ENCODE data around the gene CASP1.
"Not testable (repeated sequence)": the region's sequence is repeated elsewhere in the genome, so short reads cannot be mapped to it uniquely, and the experiment has no call there.

CASP1 gene

GRCh38 chr11:105045676-105046296 lies 10.8 kb upstream of the CASP1 start:
- no peak for DNase-seq

DNA sequence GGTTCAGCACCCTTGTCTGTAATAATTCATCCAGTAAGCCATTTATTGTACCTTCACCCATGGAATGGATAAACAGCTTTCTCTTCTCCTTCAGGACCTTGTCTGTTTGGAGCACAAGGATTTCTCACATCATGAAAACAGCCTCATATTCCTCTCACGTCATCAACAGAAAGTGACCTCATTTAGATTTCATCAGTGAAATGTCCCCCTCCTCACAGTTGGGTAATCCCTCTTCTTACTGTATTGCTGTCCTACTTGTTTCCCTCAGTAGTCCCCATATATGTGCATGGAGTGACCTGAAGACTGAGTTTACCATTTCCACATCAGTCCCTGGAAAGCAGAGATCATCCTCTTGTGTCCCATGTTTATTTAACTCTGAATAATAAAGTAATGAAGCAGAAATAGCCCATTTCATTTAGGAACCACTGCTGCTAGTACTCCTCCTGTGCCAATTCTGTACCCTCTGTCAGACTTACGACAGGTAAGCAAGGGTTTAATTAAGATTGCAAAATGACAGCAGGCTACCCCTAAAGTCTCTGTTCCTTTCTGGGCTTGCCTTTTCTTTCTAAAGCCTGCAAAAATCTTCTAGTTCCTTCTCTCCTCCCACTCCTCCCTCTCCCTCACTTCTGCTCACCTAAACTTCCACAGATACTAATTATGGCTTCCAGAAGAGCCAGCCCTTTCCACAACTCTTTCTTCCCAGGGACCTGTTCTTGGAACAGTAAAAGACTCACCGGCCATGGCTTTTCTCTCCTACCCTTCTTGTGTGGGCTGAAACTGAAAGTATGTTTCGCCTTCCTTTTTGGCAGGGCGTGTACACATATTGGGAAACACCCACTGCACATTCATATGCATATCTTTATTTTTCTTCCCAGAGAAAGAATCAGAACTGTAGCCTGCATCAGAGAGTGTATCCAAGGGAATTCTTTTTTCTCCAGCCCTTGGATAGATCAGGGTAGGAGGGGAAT lies 9.9 kb upstream of the CASP1 start, which contains the start of gene CARD16:
Gene CARD16, minus strand, starts transcription at position 779 of the 968 bp plus-strand sequence. Its CDS starts 38 bp downstream, at position 741.
- not testable (repeated sequence) for DNase-seq

DNA sequence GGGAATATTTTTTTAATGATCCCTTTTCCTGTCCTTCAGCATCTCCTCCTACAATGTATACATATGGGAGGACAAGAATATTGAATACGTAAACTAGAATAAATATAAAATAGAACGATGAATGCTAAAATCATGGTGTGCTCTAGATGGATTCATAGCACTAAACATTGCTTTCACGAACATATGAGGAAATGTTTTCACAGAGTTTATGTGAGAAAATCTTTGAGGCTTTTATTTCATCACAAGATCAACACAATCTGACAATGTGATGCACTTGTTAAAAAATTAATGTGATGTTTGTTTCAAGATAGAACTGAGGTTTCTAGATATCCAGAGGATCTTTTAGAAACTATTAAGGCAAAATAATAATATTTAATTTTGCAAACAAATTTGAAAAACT lies 7.2 kb upstream of the CASP1 start:
- no peak for DNase-seq

DNA sequence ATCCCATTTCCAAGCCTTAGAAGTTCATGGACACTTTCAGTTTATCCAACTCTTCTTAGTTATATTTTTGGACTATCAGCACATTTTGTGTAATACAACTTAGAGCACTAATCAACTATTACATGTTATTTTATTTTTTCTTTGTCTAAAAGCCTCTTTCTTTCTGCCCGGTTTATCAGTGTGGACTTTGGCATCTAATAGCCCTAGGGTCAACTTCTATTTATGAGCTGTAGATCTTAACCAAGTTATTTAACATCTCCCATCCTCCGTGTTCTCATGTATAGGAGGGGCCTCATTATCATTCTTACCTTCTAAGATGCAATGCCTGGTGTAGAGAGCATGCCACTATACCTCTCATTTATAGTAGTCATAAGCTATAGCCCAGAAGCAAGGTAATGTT lies 5.8 kb upstream of the CASP1 start:
- DNase-seq: no peak

DNA sequence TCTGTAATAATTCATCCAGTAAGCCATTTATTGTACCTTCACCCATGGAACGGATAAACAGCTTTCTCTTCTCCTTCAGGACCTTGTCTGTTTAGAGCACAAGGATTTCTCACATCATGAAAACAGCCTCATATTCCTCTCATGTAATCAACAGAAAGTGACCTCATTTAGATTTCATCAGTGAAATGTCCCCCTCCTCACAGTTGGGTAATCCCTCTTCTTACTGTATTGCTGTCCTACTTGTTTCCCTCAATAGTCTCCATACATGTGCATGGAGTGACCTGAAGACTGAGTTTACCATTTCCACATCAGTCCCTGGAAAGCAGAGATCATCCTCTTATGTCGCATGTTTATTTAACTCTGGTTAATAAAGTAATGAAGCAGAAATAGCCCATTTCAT lies 556 bp downstream of the CASP1 start:
- DNase-seq: not testable (repeated sequence)

DNA sequence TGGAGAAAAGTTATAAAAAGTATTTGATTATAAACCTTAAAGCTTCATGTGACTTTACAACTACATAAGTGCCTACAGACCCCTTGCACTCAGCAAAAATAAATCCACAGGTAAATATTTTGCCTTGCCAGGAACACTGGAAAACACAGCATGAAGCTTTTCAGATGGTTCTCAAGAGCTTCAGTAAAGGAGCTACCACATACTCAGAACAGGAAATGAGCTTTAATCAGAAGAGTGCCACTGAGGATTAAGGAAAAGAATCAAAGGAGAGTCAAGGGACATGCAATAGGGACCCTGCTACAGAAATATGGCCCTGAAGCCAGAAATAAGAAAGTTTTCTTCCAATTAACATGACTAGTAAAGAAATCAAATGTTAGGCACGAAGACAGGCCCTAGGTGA lies 1.2 kb downstream of the CASP1 start:
- DNase-seq: no peak

DNA sequence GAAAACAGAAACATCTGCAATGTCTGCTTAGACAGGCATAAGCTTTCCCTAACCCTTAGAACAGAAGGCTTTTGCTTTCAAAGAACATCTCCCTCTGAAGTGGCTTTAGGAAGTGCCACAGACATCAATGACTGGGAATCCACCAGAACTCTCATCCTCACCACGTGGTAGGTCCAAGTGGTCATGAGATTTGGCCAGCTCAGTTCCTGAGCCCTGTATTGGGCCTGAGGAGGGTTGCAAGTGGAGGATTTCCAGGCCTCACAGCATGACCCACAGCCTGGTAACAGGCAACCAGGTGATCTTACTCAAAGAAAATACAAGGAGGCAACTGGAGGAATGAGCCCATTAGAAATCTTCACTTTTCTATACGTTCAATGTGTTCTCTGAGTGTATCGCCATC lies 1.6 kb downstream of the CASP1 start:
- no peak for DNase-seq

DNA sequence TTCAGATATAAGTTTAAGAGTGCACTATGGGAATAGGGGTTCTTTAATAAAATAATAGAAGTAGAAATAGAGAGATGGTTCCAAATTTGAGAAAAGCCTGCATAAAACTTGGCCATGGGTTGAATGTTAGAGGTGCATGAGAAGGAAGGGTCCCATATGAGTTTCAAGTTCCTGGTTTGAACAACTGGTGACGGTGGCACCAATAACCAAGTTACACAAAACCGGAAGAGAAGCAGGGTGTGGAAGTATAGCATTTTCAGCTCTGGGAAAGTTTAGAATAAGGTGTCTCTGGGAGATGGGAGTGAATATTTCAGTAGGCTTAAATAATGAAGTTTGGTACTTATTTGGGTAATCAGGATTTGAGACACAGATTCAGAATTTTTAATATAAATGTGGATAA lies 2.4 kb downstream of the CASP1 start:
- DNase-seq: no peak

GRCh38 chr11:105027678-105028077 lies 7.3 kb downstream of the CASP1 start:
- no peak for DNase-seq

GRCh38 chr11:105024394-105024793 lies 10.6 kb downstream of the CASP1 start:
- no peak for DNase-seq

GRCh38 chr11:105023003-105023402 lies 11.9 kb downstream of the CASP1 start, which contains the start of gene CASP5:
TSS of gene CASP5 (minus strand) at chr11:105023168. CDS start at chr11:105023136, 32 bp downstream.
- DNase-seq: no peak

DNA sequence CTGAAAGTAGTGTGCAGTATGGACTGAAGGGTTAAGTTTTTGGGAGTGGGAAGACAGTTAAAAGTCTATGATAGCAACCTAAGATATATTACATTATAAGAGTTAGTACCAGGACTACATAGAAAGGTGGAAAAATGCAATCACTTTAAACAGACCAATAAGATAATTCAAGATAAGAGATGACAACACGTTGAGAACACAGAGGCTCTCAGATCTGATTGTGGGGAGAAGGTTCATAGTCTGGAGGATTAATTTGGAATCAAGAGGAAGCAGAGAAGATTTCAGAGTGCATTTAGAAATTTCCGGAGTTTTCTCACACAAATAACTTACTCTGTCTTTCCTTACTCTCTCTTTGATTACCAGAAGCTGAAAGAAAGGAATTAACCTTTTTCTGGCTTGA lies 12.4 kb downstream of the CASP1 start:
- DNase-seq: no peak

DNA sequence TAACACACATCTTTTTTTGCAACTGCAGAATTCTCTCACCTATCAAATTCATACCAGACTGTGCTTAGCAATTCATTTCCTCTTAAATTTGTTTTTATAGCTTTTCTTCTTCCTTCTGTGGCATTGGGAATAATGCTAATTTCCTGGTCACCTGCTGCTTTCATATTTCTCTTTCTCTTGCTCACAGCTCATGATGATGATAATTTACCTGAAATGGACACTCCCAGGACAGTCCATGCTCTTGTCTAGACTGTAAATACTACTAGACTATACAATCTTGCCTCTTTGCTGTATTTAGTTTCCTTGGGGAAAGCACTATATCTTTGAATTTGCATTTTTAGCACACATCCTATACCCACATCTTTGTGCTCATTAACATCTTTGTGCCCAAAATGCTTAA lies 27.5 kb downstream of the CASP1 start:
- DNase-seq: no peak

GRCh38 chr11:105005451-105005845 lies 29.5 kb downstream of the CASP1 start:
- no peak for DNase-seq

- DNase-seq: no peak
These were observed 30.9 kb downstream of the CASP1 start for GRCh38 chr11:105004021-105004420.

DNA sequence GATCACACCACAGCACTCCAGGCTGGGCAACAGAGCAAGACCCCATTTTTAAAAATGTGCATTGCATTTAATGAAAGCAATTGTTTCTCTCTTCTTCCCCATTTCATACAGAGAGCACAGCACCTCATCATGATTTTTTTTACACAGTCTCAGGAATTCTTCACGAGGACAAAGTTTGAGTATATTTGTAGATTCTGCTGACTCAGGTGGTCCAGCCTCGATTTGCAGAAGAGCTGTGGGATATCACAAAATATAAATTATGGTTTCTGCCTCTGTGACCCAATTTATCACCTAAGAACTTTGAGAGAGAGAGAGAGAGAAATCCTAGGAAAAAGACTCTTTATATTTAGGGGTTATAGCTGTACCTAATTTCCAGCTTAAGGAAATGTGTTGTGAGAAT lies 31.8 kb downstream of the CASP1 start:
- no peak for DNase-seq

- no peak for DNase-seq
These were observed 34.1 kb downstream of the CASP1 start for GRCh38 chr11:105000797-105001196.

- DNase-seq: no peak
These were observed 34.8 kb downstream of the CASP1 start for GRCh38 chr11:105000167-105000566.

DNA sequence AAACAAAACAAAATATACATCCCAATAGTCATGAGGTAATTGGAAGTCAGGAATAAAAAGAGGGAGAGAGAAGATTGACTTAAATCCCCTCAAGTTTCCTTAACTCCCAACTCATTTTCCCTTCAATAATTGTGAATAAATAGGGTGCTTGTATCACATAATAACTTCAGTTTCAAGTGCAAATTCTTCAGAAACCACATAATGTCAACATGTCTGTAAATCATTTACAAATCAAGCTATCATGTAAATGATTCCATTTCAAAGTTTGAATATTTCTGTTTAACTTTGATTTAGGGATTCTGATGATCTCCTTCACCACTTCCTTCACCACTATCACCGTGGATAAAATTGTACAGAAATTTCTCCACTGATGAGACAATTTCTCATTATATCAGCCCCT lies 35.2 kb downstream of the CASP1 start:
- no peak for DNase-seq

- DNase-seq: no peak
These were observed 37.7 kb downstream of the CASP1 start for GRCh38 chr11:104997288-104997687.

DNA sequence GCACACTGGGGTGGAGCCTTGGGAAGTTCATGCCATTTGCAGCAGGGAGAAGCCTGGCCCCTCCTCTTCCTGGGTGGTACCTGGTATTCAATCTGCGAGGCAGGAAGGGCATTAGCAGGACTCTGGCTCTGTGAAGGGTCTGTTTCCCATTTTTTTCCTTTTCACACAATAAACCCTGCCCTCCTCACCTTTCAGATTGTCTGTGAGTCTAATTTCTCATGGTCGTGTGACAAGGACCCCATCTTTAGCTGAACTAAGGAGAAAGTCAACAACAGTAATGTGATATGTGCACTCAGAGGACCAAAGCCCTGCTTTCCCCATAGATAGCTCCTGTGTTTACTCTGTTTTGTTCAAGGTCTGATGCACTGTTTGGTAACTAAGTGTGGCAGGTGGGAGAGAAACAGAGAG lies 39.9 kb downstream of the CASP1 start:
- peak; percentile 24 for DNase-seq

- DNase-seq: no peak
These were observed 42.2 kb downstream of the CASP1 start for GRCh38 chr11:104992781-104993180.

- DNase-seq: no peak
These were observed 43.0 kb downstream of the CASP1 start for GRCh38 chr11:104991994-104992393.

DNA sequence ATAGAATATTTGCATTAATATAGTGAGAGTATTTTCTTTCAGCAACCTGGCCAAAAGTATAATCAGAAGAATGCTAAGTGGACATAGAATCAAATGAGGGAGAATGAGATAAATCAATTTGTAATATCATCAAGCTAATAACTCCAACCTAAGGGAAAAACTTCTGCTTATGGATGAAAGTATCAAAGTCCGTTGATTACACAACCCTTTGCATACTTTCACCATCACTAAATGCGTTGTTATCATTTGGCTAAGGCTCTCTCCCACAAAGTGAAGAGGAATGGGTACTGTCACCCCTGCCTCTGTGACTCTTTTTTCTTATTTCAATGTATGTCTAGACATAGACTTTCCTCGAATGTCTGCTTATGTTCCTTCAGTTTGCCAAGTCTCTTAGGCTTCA lies 50.1 kb downstream of the CASP1 start:
- DNase-seq: no peak

All from NCI-H2107 (cell line).